ENCODE results near the gene DNAH7.
"Not testable (repeated sequence)": the region's sequence is repeated elsewhere in the genome, so short reads cannot be mapped to it uniquely, and the experiment has no call there.

Gene DNAH7

GRCh38 chr2:196097864-196098660 is 29.4 kb upstream of the DNAH7 start:
- Histone ChIP-seq H3K4me3 (ENCODE audit: low read depth in 1 of 2, low read length in 2 of 2) (no peak overlapping the region), H3K4me1 (ENCODE audit: insufficient read depth, low read length) (no peaks in the 10 kb centered on the region), H3K36me3 (ENCODE audit: insufficient read depth, low read length) (no peaks in the 10 kb centered on the region), H3K9me3 (ENCODE audit: low read length) (no peaks in the 10 kb centered on the region), H3K27me3 (ENCODE audit: control insufficient read depth in 1 of 2, insufficient read depth in 2 of 2, low read length in 2 of 2) (no peaks in the 10 kb centered on the region), H3K9ac (ENCODE audit: low read length) (no peak overlapping the region), H3K27ac (ENCODE audit: low read depth, low read length) (no peak overlapping the region)

DNA sequence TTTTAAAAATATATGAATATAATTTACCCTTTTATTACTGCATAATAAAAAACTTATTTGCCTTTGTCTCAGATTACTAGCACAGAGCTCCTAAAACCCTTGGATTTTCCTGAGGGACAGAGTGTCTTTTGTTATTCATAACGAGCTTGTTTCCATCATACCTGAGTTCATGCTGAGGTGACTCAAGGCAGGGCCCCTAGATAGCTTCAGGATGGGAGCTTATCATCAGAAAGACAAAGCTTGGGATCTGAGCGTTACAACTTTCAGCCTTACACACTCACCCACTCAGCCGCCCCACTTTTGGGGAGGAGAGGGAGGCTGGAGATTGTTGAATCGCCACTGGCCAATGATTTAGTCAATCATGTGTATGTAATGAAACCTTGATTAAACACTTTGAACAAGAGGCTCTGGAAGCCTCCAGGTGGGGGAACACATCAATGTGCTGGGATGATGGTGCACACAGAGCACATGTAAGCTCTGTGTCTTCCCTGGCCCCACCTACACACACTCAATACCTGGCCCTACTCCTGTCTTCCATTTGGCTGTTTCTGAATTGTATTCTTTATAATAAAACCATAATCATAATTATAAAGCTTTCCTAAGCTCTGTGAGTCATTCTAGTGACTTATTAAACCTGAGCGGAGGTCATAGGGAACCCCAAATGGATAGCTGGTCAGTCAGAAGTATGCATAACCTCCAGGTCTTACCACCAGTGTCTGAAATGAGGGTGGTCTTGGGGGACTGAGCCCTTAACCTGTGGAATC is 28.5 kb upstream of the DNAH7 start:
- no peak overlapping the region for H3K27ac ChIP-seq (ENCODE audit: low read depth, low read length)
- no peak overlapping the region for H3K4me3 ChIP-seq (ENCODE audit: low read depth in 1 of 2, low read length in 2 of 2)
- no peaks in the 10 kb centered on the region for H3K4me1 ChIP-seq (ENCODE audit: insufficient read depth, low read length)
- no peaks in the 10 kb centered on the region for H3K36me3 ChIP-seq (ENCODE audit: insufficient read depth, low read length)
- H3K9ac ChIP-seq (ENCODE audit: low read length): no peak overlapping the region
- H3K9me3 ChIP-seq (ENCODE audit: low read length): no peaks in the 10 kb centered on the region
- no peaks in the 10 kb centered on the region for H3K27me3 ChIP-seq (ENCODE audit: control insufficient read depth in 1 of 2, insufficient read depth in 2 of 2, low read length in 2 of 2)

DNA sequence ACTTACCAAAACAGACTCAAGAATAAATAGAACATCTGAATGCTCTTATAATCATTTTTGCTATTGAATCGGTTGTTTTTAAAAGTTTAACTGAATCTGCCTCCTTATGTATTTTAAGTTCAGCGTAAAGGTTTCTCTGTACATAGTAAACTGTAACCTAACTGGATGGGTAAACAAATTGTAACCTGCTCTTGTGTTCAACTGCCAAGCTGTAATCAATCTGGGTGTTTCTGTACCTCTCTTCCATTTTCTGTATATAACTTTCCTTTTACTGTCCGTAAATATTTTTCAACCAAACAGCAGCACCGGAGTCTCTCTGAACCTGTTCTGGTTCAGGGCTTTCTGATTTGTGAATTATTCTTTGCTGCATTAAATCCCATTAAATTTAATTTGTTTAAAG is 27.6 kb upstream of the DNAH7 start:
- Histone ChIP-seq H3K9ac (ENCODE audit: low read length) (no peak overlapping the region), H3K36me3 (ENCODE audit: insufficient read depth, low read length) (no peaks in the 10 kb centered on the region), H3K9me3 (ENCODE audit: low read length) (no peaks in the 10 kb centered on the region), H3K4me3 (ENCODE audit: low read depth in 1 of 2, low read length in 2 of 2) (no peak overlapping the region), H3K27ac (ENCODE audit: low read depth, low read length) (no peak overlapping the region), H3K4me1 (ENCODE audit: insufficient read depth, low read length) (no peaks in the 10 kb centered on the region), H3K27me3 (ENCODE audit: control insufficient read depth in 1 of 2, insufficient read depth in 2 of 2, low read length in 2 of 2) (no peaks in the 10 kb centered on the region)

GRCh38 chr2:196089448-196089847 is 20.8 kb upstream of the DNAH7 start:
- H3K27me3 ChIP-seq (ENCODE audit: control insufficient read depth in 1 of 2, insufficient read depth in 2 of 2, low read length in 2 of 2); H3K4me1 ChIP-seq (ENCODE audit: insufficient read depth, low read length); H3K4me3 ChIP-seq (ENCODE audit: low read depth in 1 of 2, low read length in 2 of 2); H3K27ac ChIP-seq (ENCODE audit: low read depth, low read length); H3K36me3 ChIP-seq (ENCODE audit: insufficient read depth, low read length); H3K9me3 ChIP-seq (ENCODE audit: low read length); H3K9ac ChIP-seq (ENCODE audit: low read length): not testable (repeated sequence)

DNA sequence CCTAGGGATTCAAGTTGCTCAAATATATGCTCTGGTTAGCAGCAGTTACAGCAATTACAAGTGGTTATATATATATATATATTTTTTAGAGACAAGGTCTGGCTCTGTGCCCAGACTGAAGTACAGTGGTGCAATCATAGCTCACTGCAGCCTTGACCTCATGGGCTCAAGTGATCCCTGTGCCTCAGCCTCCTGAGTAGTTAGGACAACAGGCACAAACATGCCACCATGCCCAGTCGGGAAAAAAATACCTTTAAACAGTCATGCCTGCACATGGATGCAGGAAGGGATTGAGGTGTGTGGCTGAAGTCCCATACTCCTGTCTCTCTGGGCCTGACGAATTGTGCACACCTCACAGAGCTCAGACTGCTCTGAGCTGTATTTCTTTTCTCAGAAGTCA is 19.6 kb upstream of the DNAH7 start:
- Histone ChIP-seq H3K27ac (ENCODE audit: low read depth, low read length) (no peak overlapping the region), H3K27me3 (ENCODE audit: control insufficient read depth in 1 of 2, insufficient read depth in 2 of 2, low read length in 2 of 2) (no peaks in the 10 kb centered on the region), H3K9ac (ENCODE audit: low read length) (no peak overlapping the region), H3K4me3 (ENCODE audit: low read depth in 1 of 2, low read length in 2 of 2) (no peak overlapping the region), H3K36me3 (ENCODE audit: insufficient read depth, low read length) (no peaks in the 10 kb centered on the region), H3K4me1 (ENCODE audit: insufficient read depth, low read length) (no peaks in the 10 kb centered on the region), H3K9me3 (ENCODE audit: low read length) (no peaks in the 10 kb centered on the region)

DNA sequence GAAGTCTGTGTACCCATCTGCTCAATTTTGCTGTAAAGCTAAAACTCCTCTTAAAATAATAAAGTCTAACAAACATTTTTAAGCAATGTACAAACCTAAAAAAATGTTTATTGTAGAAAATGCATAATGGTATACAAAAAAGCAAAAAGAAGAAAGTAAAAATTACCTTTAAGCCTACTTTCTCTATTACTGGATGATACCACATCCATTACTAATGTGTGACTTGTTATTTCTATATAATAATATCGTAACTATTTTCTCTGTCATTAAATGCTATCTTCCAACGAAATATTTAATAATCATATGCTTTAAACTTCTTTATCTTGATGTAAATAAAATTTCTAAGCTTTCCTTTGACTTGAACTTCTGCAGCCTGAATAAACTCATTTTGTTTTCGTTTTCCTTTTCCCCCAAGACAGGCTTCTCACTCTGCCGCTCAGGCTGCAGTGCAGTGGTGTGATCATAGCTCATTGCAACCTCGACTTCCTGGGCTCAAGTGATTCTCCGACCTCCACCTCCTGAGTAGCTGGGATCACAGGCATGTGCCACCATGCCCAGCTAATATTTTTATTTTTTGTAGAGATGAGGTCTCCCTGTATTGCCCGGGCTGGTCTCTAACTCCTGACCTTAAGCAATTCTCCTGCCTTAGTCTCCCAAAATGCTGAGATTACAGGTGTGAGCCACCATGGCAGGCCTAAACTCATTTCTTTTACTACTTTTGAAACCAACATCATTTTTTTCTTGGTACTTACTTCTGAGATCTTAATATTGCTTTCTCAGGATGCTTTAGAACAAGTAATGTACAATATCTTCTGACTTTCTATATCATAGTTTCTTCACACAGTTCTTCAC is 18.1 kb upstream of the DNAH7 start:
- no peaks in the 10 kb centered on the region for H3K9me3 ChIP-seq (ENCODE audit: low read length)

GRCh38 chr2:196083601-196084000 is 15.0 kb upstream of the DNAH7 start:
- no peak overlapping the region for H3K9ac ChIP-seq (ENCODE audit: low read length)
- H3K4me3 ChIP-seq (ENCODE audit: low read depth in 1 of 2, low read length in 2 of 2): no peak overlapping the region
- H3K36me3 ChIP-seq (ENCODE audit: insufficient read depth, low read length): no peaks in the 10 kb centered on the region
- H3K27ac ChIP-seq (ENCODE audit: low read depth, low read length): no peak overlapping the region
- no peaks in the 10 kb centered on the region for H3K9me3 ChIP-seq (ENCODE audit: low read length)
- no peaks in the 10 kb centered on the region for H3K4me1 ChIP-seq (ENCODE audit: insufficient read depth, low read length)
- H3K27me3 ChIP-seq (ENCODE audit: control insufficient read depth in 1 of 2, insufficient read depth in 2 of 2, low read length in 2 of 2): no peaks in the 10 kb centered on the region

More for the DNA sequence above, 18.1 kb upstream of the DNAH7 start:
- H3K9ac ChIP-seq (ENCODE audit: low read length): no peak overlapping the region
- H3K27me3 ChIP-seq (ENCODE audit: control insufficient read depth in 1 of 2, insufficient read depth in 2 of 2, low read length in 2 of 2): no peaks in the 10 kb centered on the region
- H3K36me3 ChIP-seq (ENCODE audit: insufficient read depth, low read length): no peaks in the 10 kb centered on the region
- H3K4me1 ChIP-seq (ENCODE audit: insufficient read depth, low read length): no peaks in the 10 kb centered on the region
- H3K27ac ChIP-seq (ENCODE audit: low read depth, low read length): no peak overlapping the region
- H3K4me3 ChIP-seq (ENCODE audit: low read depth in 1 of 2, low read length in 2 of 2): no peak overlapping the region

- no peak overlapping the region for H3K4me3 ChIP-seq (ENCODE audit: low read depth in 1 of 2, low read length in 2 of 2)
- H3K36me3 ChIP-seq (ENCODE audit: insufficient read depth, low read length): no peaks in the 10 kb centered on the region
- no peak overlapping the region for H3K9ac ChIP-seq (ENCODE audit: low read length)
- no peaks in the 10 kb centered on the region for H3K27me3 ChIP-seq (ENCODE audit: control insufficient read depth in 1 of 2, insufficient read depth in 2 of 2, low read length in 2 of 2)
- no peaks in the 10 kb centered on the region for H3K9me3 ChIP-seq (ENCODE audit: low read length)
- no peak overlapping the region for H3K27ac ChIP-seq (ENCODE audit: low read depth, low read length)
- H3K4me1 ChIP-seq (ENCODE audit: insufficient read depth, low read length): no peaks in the 10 kb centered on the region
Observed at GRCh38 chr2:196080526-196080925, 11.9 kb upstream of the DNAH7 start.

DNA sequence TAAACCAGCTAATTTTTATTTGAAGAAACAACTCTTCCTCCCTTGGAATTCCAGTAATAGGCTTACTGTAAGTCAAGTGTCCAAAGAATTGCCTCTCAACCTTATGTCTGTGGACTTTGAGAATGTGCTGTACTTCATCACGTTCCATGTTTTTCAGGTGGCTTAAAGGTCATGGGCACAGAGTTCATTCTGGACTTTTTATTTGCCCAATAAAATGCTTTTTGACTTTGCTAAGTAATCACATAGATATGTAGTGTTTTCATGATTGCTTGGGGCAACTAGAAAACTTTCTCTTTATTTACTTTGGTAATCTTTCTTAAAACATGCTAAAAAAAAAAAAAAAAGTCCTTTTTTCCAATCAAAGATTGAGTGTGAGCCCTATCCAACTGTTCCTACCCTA is 10.4 kb upstream of the DNAH7 start:
- H3K27ac ChIP-seq (ENCODE audit: low read depth, low read length): no peak overlapping the region
- H3K4me1 ChIP-seq (ENCODE audit: insufficient read depth, low read length): no peaks in the 10 kb centered on the region
- H3K27me3 ChIP-seq (ENCODE audit: control insufficient read depth in 1 of 2, insufficient read depth in 2 of 2, low read length in 2 of 2): no peaks in the 10 kb centered on the region
- H3K9ac ChIP-seq (ENCODE audit: low read length): no peak overlapping the region
- no peak overlapping the region for H3K4me3 ChIP-seq (ENCODE audit: low read depth in 1 of 2, low read length in 2 of 2)
- H3K9me3 ChIP-seq (ENCODE audit: low read length): no peaks in the 10 kb centered on the region
- H3K36me3 ChIP-seq (ENCODE audit: insufficient read depth, low read length): no peaks in the 10 kb centered on the region

GRCh38 chr2:196077821-196078220 is 9.2 kb upstream of the DNAH7 start:
- no peaks in the 10 kb centered on the region for H3K27me3 ChIP-seq (ENCODE audit: control insufficient read depth in 1 of 2, insufficient read depth in 2 of 2, low read length in 2 of 2)
- H3K27ac ChIP-seq (ENCODE audit: low read depth, low read length): no peak overlapping the region
- no peak overlapping the region for H3K4me3 ChIP-seq (ENCODE audit: low read depth in 1 of 2, low read length in 2 of 2)
- H3K9ac ChIP-seq (ENCODE audit: low read length): no peak overlapping the region
- no peaks in the 10 kb centered on the region for H3K9me3 ChIP-seq (ENCODE audit: low read length)
- H3K36me3 ChIP-seq (ENCODE audit: insufficient read depth, low read length): no peaks in the 10 kb centered on the region
- no peaks in the 10 kb centered on the region for H3K4me1 ChIP-seq (ENCODE audit: insufficient read depth, low read length)

GRCh38 chr2:196076778-196077568 is 8.3 kb upstream of the DNAH7 start:
- Histone ChIP-seq H3K27me3 (ENCODE audit: control insufficient read depth in 1 of 2, insufficient read depth in 2 of 2, low read length in 2 of 2) (no peaks in the 10 kb centered on the region), H3K36me3 (ENCODE audit: insufficient read depth, low read length) (no peaks in the 10 kb centered on the region), H3K4me3 (ENCODE audit: low read depth in 1 of 2, low read length in 2 of 2) (no peak overlapping the region), H3K27ac (ENCODE audit: low read depth, low read length) (no peak overlapping the region), H3K4me1 (ENCODE audit: insufficient read depth, low read length) (no peaks in the 10 kb centered on the region), H3K9me3 (ENCODE audit: low read length) (no peaks in the 10 kb centered on the region), H3K9ac (ENCODE audit: low read length) (no peak overlapping the region)
